PC-9 (cell line): ENCODE results near the gene MYCT1. TPM values are rescaled to one million over a fixed set of nuclear protein-coding genes. Genes with fewer than 3 reads are reported as not detected.

ENCODE experiments used
- BruUV-seq: library from RNA; stranded (reverse); fragments of 400-500 nt; replicated peaks from 2 replicates; lab custom pipeline; 2021; lab: Mats Ljungman, UMichigan
- CTCF ChIA-PET: fragments of 300-600 bp; sonication (Branson Sonifier 250); formaldehyde crosslinking; loops from one replicate; lab custom pipeline; 2022; ENCODE audit warnings: antibody characterized with exemption; lab: Charles Lee
- POLR2A ChIA-PET: fragments of 300-600 bp; sonication (Branson Sonifier 250); formaldehyde crosslinking; loops from one replicate; lab custom pipeline; 2022; ENCODE audit warnings: antibody characterized with exemption; ENCODE audit not compliant: unreplicated experiment; lab: Charles Lee
- DNase-seq, 2 experiments: peaks; one replicate each; pipeline versions ENCODE4 v3.0.0 to v3.0.0-alpha.2; 2015 to 2022; ENCODE audit warnings: mixed read lengths in 1 of 2
- H2AFZ ChIP-seq: fragments of 200-600 bp; sonication (generic); 2 replicates; pipeline ENCODE4 v1.8.1; 2017; ENCODE audit warnings: antibody characterized with exemption
- H3F3A ChIP-seq: fragments of 200-600 bp; sonication (generic); 2 replicates; pipeline ENCODE4 v1.8.1; 2017; ENCODE audit warnings: antibody characterized with exemption, mild to moderate bottlenecking, low read depth; ENCODE audit not compliant: insufficient read depth
- H3K27ac ChIP-seq: fragments of 200-600 bp; sonication (generic); 2 replicates; pipeline ENCODE4 v1.6.1; 2016; ENCODE audit warnings: mixed run types
- H3K27me3 ChIP-seq: fragments of 200-600 bp; sonication (generic); 2 replicates; pipeline ENCODE4 v1.6.1; 2016; ENCODE audit warnings: low read depth, mixed run types; ENCODE audit not compliant: insufficient read depth
- H3K36me3 ChIP-seq: fragments of 200-600 bp; sonication (generic); 2 replicates; pipeline ENCODE4 v1.6.1; 2016; ENCODE audit warnings: low read depth, mixed run types
- H3K4me1 ChIP-seq: fragments of 200-600 bp; sonication (generic); replicated peaks from 2 replicates; pipeline ENCODE4 v1.6.1; 2016; ENCODE audit warnings: mixed run types; ENCODE audit not compliant: insufficient read depth
- H3K4me2 ChIP-seq: fragments of 200-600 bp; sonication (generic); 2 replicates; pipeline ENCODE4 v1.6.1; 2017; ENCODE audit warnings: mixed run types
- H3K4me3 ChIP-seq: fragments of 200-600 bp; sonication (generic); 2 replicates; pipeline ENCODE4 v1.6.1; 2016; ENCODE audit warnings: mixed run types
- H3K79me2 ChIP-seq: fragments of 200-600 bp; sonication (generic); 2 replicates; pipeline ENCODE4 v1.6.1; 2017; ENCODE audit warnings: low read depth, mixed run types
- H3K9me2 ChIP-seq: fragments of 200-600 bp; sonication (generic); 2 replicates; pipeline ENCODE4 v1.8.1; 2017; ENCODE audit warnings: mild to moderate bottlenecking; ENCODE audit not compliant: insufficient read depth
- H3K9me3 ChIP-seq: fragments of 200-600 bp; sonication (generic); 2 replicates; pipeline ENCODE4 v1.8.1; 2016; ENCODE audit warnings: low read depth; ENCODE audit not compliant: insufficient read depth
- H4K20me1 ChIP-seq: fragments of 200-600 bp; sonication (generic); 2 replicates; pipeline ENCODE4 v1.8.1; 2017; ENCODE audit not compliant: insufficient read depth
- EZH2 ChIP-seq: fragments of 200-600 bp; sonication (generic); IDR thresholded peaks from 2 replicates; pipeline ENCODE4 v1.8.0; 2017; ENCODE audit warnings: antibody characterized with exemption, low read depth
- intact Hi-C: fragments of 100-400 bp; cut with micrococcal nuclease; formaldehyde crosslinking; loops from one replicate; pipeline ENCODE4 v1.10.0; 2022; ENCODE audit not compliant: unreplicated experiment
- total RNA-seq: library from RNA; stranded (reverse); gene quantifications from 2 replicates; pipeline ENCODE4 v1.2.3, GENCODE V29; 2021
- TF ChIP-seq, protein P1 (sequence below): fragments of 200-600 bp; sonication (generic); conservative IDR thresholded peaks from 2 replicates; pipeline ENCODE4 v1.6.1; 2017; ENCODE audit warnings: mixed run types, antibody characterized with exemption, mild to moderate bottlenecking, moderate library complexity

Gene MYCT1
- total RNA-seq, 1 experiment from 2014 or later = not detected

- H4K20me1 ChIP-seq = no peaks in the 10 kb centered on the region
Measured at GRCh38 chr6:152769159-152769558, 71.5 kb downstream of the MYCT1 start.

GRCh38 chr6:152769993-152770392 is 72.3 kb downstream of the MYCT1 start:
- CTCF ChIA-PET = no interaction called here
- H4K20me1 ChIP-seq = no peaks in the 10 kb centered on the region
- H3K9me3 ChIP-seq = no peaks in the 10 kb centered on the region
- no peaks in the 10 kb centered on the region for H3K27me3 ChIP-seq
- no peak overlapping the region for H3K4me2 ChIP-seq
- H3F3A ChIP-seq = no peaks in the 10 kb centered on the region
- intact Hi-C loops = no loop called here
- TF ChIP-seq EZH2 = no peak
- TF ChIP-seq, protein P1, sequence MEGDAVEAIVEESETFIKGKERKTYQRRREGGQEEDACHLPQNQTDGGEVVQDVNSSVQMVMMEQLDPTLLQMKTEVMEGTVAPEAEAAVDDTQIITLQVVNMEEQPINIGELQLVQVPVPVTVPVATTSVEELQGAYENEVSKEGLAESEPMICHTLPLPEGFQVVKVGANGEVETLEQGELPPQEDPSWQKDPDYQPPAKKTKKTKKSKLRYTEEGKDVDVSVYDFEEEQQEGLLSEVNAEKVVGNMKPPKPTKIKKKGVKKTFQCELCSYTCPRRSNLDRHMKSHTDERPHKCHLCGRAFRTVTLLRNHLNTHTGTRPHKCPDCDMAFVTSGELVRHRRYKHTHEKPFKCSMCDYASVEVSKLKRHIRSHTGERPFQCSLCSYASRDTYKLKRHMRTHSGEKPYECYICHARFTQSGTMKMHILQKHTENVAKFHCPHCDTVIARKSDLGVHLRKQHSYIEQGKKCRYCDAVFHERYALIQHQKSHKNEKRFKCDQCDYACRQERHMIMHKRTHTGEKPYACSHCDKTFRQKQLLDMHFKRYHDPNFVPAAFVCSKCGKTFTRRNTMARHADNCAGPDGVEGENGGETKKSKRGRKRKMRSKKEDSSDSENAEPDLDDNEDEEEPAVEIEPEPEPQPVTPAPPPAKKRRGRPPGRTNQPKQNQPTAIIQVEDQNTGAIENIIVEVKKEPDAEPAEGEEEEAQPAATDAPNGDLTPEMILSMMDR = no peak
- BruUV-seq = no TSS peak
- no peak overlapping the region for H3K4me3 ChIP-seq
- H3K79me2 ChIP-seq = no peaks in the 10 kb centered on the region
- no peaks in the 10 kb centered on the region for H3K36me3 ChIP-seq
- DNase-seq = no peak
- no peak overlapping the region for H2AFZ ChIP-seq
- no peaks in the 10 kb centered on the region for H3K4me1 ChIP-seq
- no peaks in the 10 kb centered on the region for H3K9me2 ChIP-seq
- H3K27ac ChIP-seq = no peak overlapping the region
- POLR2A ChIA-PET = no interaction called here

More at GRCh38 chr6:152769159-152769558, 71.5 kb downstream of the MYCT1 start:
- no peak overlapping the region for H3K27ac ChIP-seq
- no peaks in the 10 kb centered on the region for H3K9me2 ChIP-seq
- intact Hi-C loops = no loop called here
- DNase-seq = no peak
- TF ChIP-seq EZH2 = no peak
- TF ChIP-seq, protein P1 = no peak
- BruUV-seq = no TSS peak
- H3K4me3 ChIP-seq = no peak overlapping the region
- ChIA-PET CTCF (no interaction called here), POLR2A (no interaction called here)
- no peaks in the 10 kb centered on the region for H3K9me3 ChIP-seq
- H3K79me2 ChIP-seq = no peaks in the 10 kb centered on the region
- H2AFZ ChIP-seq = no peak overlapping the region
- H3F3A ChIP-seq = no peaks in the 10 kb centered on the region
- H3K27me3 ChIP-seq = no peaks in the 10 kb centered on the region
- no peak overlapping the region for H3K4me2 ChIP-seq
- no peaks in the 10 kb centered on the region for H3K4me1 ChIP-seq
- no peaks in the 10 kb centered on the region for H3K36me3 ChIP-seq

DNA sequence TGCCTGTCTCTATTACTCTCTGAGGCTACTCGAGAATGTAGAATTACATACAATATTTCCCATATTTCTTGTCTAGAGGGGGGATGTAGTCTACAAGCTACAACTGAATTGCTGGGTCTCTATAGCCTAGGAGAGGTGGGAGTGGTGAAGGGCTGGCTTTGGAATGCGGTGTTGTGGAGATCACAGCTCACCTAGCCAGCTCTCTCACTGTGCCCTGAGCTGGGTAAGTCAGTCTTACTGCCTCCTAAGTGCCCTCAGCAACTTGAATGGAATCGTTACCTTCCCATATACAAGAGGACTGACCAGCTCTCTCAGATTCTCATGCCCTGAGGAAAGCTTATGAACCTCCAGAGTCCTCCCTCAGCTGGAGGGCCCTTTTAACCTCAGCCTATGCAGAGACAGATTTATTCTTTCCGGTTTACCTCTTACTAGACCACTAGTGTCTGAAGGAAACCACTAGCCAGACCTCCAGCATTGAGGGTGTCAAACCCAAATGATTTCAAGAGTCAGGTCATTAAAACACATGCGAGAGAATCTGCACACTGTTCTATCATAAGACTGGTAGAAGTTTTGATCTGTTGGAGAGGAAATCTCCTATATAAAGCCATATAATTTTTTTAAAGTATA is 73.5 kb downstream of the MYCT1 start:
- Histone ChIP-seq H4K20me1 (no peaks in the 10 kb centered on the region), H3K4me2 (no peak overlapping the region), H3K36me3 (no peaks in the 10 kb centered on the region), H3K4me3 (no peak overlapping the region), H3K9me3 (no peaks in the 10 kb centered on the region), H3F3A (no peaks in the 10 kb centered on the region), H2AFZ (no peak overlapping the region), H3K9me2 (no peaks in the 10 kb centered on the region), H3K4me1 (no peaks in the 10 kb centered on the region), H3K27ac (no peak overlapping the region), H3K79me2 (no peaks in the 10 kb centered on the region), H3K27me3 (no peaks in the 10 kb centered on the region)
- TF ChIP-seq, protein P1 = no peak
- no peak for TF ChIP-seq EZH2
- intact Hi-C loops = no loop called here
- ChIA-PET CTCF (no interaction called here), POLR2A (no interaction called here)
- DNase-seq = no peak
- no TSS peak for BruUV-seq

Other genes with a start within 250 kb of the MYCT1 start
- gene SYNE1, start 60.5 kb upstream of the MYCT1 start, total RNA-seq = 13.4 and 14.8 TPM in 2 replicates
- gene VIP, start 52.9 kb downstream of the MYCT1 start, total RNA-seq = not detected in 2 replicates